ENCODE measurements around the gene FAM217A. TPM values are rescaled to one million over a fixed set of nuclear protein-coding genes. Genes with fewer than 3 reads are reported as not detected.

The FAM217A gene
- total and polyA plus RNA-seq, 9 of the 15 experiments (the other 6 are each of a cell fraction or from before 2014, with no cell fraction given), result not detected

DNA sequence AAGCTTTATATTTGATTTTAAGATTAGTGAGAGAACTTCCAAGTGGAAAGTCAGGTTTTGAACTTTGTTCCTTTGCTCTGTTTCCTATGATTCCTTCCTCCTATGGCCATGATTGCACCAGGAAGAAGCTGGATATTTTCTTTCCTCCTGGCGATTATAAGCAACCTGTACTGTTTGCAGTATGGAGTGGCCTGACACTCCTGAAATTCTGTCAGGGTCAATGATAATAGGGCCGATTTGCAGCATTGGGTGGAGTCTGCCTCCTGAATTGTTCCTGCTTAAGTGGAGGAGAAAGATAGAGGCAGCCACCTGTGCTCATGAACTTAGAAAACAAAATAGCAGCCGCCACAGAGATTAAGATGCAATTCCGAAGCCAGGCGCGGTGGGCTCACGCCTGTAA lies 9.8 kb upstream of the FAM217A start (continued):
- TF ChIP-seq, protein P1, sequence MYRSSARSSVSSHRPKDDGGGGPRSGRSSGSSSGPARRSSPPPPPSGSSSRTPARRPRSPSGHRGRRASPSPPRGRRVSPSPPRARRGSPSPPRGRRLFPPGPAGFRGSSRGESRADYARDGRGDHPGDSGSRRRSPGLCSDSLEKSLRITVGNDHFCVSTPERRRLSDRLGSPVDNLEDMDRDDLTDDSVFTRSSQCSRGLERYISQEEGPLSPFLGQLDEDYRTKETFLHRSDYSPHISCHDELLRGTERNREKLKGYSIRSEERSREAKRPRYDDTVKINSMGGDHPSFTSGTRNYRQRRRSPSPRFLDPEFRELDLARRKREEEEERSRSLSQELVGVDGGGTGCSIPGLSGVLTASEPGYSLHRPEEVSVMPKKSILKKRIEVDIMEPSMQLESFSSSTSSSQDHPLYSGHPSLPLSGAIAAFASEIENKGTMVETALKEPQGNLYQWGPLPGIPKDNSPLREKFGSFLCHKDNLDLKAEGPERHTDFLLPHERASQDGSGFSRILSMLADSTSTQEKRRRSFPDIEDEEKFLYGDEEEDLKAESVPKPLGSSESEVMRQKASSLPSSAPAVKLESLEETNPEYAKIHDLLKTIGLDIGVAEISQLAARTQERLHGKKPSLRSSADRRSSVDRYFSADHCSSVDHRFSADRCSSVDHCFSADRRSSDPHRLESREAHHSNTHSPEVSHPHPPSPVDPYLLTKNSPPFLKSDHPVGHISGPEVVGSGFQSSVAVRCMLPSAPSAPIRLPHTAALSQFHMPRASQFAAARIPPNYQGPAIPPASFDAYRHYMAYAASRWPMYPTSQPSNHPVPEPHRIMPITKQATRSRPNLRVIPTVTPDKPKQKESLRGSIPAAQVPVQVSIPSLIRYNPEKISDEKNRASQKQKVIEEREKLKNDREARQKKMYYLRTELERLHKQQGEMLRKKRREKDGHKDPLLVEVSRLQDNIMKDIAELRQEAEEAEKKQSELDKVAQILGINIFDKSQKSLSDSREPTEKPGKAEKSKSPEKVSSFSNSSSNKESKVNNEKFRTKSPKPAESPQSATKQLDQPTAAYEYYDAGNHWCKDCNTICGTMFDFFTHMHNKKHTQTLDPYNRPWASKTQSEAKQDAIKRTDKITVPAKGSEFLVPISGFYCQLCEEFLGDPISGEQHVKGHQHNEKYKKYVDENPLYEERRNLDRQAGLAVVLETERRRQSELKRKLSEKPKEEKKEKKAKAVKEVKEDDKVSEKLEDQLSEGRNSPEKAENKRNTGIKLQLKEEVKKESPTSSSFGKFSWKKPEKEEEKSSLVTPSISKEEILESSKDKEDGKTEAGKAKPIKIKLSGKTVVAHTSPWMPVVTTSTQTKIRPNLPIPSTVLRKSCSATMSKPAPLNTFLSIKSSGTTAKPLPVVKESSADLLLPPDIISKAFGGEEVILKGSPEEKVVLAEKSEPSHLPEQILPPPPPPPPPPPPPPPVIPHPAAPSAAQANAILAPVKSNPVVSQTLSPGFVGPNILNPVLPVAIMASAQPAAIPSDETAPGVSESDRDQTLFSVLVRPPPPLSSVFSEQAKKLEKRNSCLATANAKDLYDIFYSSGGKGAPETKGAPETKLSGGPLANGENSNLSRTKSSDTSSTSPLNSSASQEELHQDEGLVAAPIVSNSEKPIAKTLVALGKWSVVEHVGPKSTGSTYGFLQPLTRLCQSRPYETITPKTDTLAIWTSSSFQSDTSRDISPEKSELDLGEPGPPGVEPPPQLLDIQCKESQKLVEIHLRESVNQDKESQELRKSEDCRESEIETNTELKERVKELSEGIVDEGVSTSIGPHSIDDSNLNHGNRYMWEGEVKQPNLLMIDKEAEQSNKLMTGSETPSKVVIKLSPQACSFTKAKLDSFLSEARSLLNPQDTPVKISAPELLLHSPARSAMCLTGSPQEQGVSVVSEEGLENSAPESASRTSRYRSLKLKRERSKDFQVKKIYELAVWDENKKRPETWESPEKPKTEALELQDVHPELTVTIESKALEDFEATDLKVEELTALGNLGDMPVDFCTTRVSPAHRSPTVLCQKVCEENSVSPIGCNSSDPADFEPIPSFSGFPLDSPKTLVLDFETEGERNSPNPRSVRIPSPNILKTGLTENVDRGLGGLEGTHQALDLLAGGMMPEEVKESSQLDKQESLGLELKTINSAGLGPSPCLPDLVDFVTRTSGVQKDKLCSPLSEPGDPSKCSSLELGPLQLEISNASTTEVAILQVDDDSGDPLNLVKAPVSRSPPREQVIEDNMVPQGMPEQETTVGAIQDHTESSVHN (IDR thresholded peaks at IDR 0.05; ENCODE audit: borderline replicate concordance in 1 of 2, low read depth in 1 of 2), result no peak
- TF ChIP-seq RBBP5 (IDR thresholded peaks at IDR 0.05; ENCODE audit: borderline replicate concordance, insufficient read depth, low read length, poor library complexity, severe bottlenecking), result no peak
- TF ChIP-seq, protein P2, sequence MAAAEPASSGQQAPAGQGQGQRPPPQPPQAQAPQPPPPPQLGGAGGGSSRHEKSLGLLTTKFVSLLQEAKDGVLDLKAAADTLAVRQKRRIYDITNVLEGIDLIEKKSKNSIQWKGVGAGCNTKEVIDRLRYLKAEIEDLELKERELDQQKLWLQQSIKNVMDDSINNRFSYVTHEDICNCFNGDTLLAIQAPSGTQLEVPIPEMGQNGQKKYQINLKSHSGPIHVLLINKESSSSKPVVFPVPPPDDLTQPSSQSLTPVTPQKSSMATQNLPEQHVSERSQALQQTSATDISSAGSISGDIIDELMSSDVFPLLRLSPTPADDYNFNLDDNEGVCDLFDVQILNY (CRISPR knock-in tag; IDR thresholded peaks at IDR 0.05), result no peak
- no peak for TF ChIP-seq ARNT (IDR thresholded peaks at IDR 0.05)
- no peak for TF ChIP-seq ZNF347 (CRISPR knock-in tag; IDR thresholded peaks at IDR 0.05; ENCODE audit: low read depth)
- TF ChIP-seq HNRNPK (IDR thresholded peaks at IDR 0.05; ENCODE audit: low read depth, low read length, poor library complexity, severe bottlenecking), result no peak
- TF ChIP-seq ZNF583 (CRISPR knock-in tag; IDR thresholded peaks at IDR 0.05), result no peak
- TF ChIP-seq, protein P3, sequence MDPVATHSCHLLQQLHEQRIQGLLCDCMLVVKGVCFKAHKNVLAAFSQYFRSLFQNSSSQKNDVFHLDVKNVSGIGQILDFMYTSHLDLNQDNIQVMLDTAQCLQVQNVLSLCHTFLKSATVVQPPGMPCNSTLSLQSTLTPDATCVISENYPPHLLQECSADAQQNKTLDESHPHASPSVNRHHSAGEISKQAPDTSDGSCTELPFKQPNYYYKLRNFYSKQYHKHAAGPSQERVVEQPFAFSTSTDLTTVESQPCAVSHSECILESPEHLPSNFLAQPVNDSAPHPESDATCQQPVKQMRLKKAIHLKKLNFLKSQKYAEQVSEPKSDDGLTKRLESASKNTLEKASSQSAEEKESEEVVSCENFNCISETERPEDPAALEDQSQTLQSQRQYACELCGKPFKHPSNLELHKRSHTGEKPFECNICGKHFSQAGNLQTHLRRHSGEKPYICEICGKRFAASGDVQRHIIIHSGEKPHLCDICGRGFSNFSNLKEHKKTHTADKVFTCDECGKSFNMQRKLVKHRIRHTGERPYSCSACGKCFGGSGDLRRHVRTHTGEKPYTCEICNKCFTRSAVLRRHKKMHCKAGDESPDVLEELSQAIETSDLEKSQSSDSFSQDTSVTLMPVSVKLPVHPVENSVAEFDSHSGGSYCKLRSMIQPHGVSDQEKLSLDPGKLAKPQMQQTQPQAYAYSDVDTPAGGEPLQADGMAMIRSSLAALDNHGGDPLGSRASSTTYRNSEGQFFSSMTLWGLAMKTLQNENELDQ (CRISPR knock-in tag; IDR thresholded peaks at IDR 0.05; ENCODE audit: borderline replicate concordance), result no peak
- no peak for TF ChIP-seq DMBX1 (CRISPR knock-in tag; IDR thresholded peaks at IDR 0.05; ENCODE audit: borderline replicate concordance)
- no peak for TF ChIP-seq ATF1 (CRISPR knock-in tag; IDR thresholded peaks at IDR 0.05)
- no peak for TF ChIP-seq ATF1 (tag; IDR thresholded peaks at IDR 0.05)
- TF ChIP-seq ZZZ3 (IDR thresholded peaks at IDR 0.05), result no peak
- TF ChIP-seq POLR2AphosphoS2 (IDR thresholded peaks at IDR 0.05; ENCODE audit: low read length), result no peak
